GM12872 (cell line): ENCODE measurements around the gene PBXIP1.

Experiments used
- TF ChIP-seq, protein P1 (sequence below): IDR thresholded peaks from 3 replicates; pipeline ENCODE4 v1.5.1; 2011; ENCODE audit warnings: low read depth, mild to moderate bottlenecking, low read length, moderate library complexity; ENCODE audit not compliant: insufficient read depth

The PBXIP1 gene

DNA sequence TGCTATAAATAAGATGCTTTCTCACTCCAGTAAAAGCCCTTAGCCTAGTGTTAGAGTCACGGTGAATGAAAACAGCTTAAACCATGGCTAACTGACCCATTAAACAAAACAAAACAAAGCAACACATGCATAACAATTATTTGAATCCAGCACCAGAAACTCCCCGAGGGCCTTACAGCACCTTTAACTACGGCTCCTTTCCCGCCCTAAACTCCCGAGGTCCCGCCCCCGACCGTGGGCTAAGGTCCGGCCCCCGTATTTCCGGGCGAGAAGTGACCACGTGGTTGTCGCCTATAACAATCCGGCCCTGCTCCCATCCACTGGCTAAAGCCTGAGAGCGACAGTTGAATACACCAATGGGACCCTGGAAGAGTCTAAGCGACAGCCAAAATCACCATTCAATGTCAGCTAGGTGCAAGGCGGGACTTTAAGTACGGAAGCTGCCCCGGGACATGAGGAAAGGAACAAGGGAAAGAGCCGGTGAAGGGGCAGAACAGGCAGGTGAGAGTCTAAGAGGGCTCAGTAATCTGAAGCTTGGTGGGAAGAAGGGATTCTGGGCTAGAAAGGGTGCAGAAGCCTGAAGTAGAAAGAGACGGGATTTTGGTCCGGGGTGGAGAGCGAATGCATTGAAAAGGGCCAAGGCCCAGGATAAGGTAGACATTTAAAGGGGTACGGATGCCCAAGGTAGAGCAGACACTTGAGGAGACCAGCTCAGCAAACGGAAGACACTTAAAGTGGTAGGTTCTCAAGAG lies 27.2 kb upstream of the PBXIP1 start, which contains the start of gene FLAD1:
FLAD1 (plus strand) TSS at position 448 of the 752 bp plus-strand sequence. CDS start 351 bp downstream, outside the sequence.
- TF ChIP-seq, protein P1, sequence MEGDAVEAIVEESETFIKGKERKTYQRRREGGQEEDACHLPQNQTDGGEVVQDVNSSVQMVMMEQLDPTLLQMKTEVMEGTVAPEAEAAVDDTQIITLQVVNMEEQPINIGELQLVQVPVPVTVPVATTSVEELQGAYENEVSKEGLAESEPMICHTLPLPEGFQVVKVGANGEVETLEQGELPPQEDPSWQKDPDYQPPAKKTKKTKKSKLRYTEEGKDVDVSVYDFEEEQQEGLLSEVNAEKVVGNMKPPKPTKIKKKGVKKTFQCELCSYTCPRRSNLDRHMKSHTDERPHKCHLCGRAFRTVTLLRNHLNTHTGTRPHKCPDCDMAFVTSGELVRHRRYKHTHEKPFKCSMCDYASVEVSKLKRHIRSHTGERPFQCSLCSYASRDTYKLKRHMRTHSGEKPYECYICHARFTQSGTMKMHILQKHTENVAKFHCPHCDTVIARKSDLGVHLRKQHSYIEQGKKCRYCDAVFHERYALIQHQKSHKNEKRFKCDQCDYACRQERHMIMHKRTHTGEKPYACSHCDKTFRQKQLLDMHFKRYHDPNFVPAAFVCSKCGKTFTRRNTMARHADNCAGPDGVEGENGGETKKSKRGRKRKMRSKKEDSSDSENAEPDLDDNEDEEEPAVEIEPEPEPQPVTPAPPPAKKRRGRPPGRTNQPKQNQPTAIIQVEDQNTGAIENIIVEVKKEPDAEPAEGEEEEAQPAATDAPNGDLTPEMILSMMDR, result no peak

- TF ChIP-seq, protein P1, result no peak
Observed at GRCh38 chr1:154982341-154982740, 26.4 kb upstream of the PBXIP1 start.

DNA sequence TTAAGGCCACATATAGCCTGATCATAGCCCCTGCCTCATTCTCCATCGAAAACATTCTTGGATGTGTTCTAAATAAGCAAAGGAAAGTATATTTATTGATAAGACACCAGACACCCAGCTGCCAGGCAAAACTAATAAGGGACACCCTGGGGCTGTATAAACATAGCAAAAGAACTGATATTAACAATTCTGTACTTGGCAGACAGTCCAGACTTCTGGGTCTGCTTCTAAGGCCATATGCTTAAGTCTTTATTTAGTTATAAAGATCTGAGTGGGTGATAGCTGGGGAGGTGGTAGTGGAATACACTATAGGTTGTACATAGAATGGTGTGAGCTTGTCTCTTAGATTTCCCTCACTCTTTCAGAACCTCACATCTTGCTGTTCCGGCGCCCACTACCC lies 22.5 kb upstream of the PBXIP1 start:
- TF ChIP-seq, protein P1, result no peak

DNA sequence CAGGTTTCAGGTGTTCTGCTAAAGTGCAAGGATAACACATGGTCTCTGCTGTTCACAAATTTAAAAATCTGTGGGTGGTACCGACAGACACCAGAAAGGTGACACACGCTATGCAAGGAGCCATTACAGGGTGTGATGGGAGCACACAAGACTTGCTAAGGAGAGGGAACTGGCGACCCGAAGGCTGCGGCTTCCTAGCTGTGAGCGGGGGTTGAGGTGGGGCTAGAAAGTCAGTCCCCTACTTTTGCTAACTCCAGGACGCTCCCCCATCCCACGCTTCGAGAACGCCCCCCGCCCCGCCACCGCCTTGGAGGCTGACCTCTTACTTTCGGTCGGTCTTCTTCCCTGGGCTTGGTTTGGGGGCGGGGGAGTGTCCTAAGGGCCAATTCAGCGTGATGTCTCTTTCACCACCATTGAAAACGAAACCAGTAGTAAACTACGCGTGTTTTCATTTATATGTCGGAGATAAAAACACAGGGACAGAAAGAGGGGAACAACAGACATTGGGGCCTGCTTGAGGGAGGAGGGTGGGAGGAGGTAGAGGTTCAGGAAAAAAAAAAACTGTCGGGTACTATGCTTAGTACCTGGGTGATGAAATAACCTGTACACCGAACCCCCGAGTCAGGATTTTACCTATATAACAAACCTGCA lies 19.6 kb upstream of the PBXIP1 start:
- TF ChIP-seq, protein P1, result no peak

GRCh38 chr1:154974808-154975408 lies 19.0 kb upstream of the PBXIP1 start:
- TF ChIP-seq, protein P1, result no peak

- TF ChIP-seq, protein P1, result no peak
Observed at GRCh38 chr1:154974102-154974807, 18.4 kb upstream of the PBXIP1 start, which contains the start of gene CKS1B. Gene CKS1B (plus strand): TSS chr1:154974681. CDS start chr1:154974746, 65 bp downstream.
